Brain microvascular endothelial cell (primary cell): ENCODE data around the gene VPS26C.
"Not testable (repeated sequence)": the region's sequence is repeated elsewhere in the genome, so short reads cannot be mapped to it uniquely, and the experiment has no call there.

Source experiments
- DNase-seq: peaks from one replicate; pipeline ENCODE4 v3.0.0-alpha.2; 2020
- H3K27ac ChIP-seq: fragments of 250-450 bp; sonication (Bioruptor Pico); 2 replicates; pipeline ENCODE4 v1.5.1; 2020; ENCODE audit warnings: mild to moderate bottlenecking, moderate library complexity
- H3K27me3 ChIP-seq: fragments of 250-450 bp; sonication (Bioruptor Pico); replicated peaks from 2 replicates; pipeline ENCODE4 v1.5.1; 2020; ENCODE audit warnings: mild to moderate bottlenecking
- H3K36me3 ChIP-seq: fragments of 250-450 bp; sonication (Bioruptor Pico); replicated peaks from 2 replicates; pipeline ENCODE4 v1.5.1; 2020; ENCODE audit warnings: mild to moderate bottlenecking
- H3K4me3 ChIP-seq: 2 replicates; pipeline ENCODE4 v1.5.1; 2011; ENCODE audit warnings: low read depth, mild to moderate bottlenecking, control low read depth, low read length, moderate library complexity
- in situ Hi-C: cut with HindIII; loops from 2 replicates; pipeline ENCODE4 v1.10.0; 2017; ENCODE audit warnings: low sequenced_read_pairs, low pct_ligation_motif_present
- TF ChIP-seq, protein P1 (sequence below): IDR thresholded peaks from 2 replicates; pipeline ENCODE4 v1.5.1; 2011; ENCODE audit warnings: low read depth, mild to moderate bottlenecking, moderate library complexity, low read length, control low read depth, inconsistent platforms; ENCODE audit errors: missing control alignments

Gene VPS26C

DNA sequence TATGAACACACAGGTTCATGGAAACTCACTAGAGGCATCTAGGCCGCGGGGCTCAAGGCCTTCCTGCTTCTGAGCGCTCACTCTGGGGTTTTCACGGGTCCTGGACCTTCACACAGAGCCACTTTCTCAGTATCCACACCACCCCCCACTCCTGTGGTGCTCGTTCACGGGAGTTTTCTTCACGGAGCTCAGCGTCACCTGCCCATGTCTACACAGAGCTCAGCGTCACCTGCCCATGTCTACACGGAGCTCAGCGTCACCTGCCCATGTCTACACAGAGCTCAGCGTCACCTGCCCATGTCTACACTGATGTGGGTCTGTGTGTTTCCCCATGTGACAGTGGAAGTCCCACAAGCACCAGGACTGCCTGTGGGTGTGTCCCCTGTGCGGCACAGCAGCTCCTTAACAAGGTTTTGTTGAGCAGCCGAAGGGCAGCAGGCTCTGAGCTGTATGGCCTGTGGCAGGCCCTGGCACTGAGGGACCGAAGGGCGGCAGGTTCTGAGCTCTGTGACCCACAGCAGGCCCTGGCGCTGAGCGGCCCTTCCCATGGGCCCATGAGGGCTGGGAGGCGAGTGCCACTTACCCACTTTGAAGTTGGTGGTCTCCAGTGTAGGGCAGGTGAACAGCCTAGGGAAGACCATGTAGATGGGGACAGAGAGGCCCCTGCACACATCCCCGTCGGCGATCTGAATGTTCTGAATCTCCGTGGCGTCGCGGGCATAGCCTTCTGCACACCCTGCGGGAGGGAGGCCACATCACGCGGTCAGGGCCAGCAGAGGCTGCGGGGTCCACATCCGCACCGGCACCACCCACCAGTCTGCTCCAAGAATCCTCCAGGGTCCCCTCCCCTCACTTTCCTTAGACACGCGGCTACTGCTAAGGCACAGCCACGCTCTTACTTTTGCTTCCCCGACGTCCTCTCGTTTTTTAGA lies 39.8 kb downstream of the VPS26C start:
- DNase-seq = no peak
- no peak overlapping the region for H3K27ac ChIP-seq

DNA sequence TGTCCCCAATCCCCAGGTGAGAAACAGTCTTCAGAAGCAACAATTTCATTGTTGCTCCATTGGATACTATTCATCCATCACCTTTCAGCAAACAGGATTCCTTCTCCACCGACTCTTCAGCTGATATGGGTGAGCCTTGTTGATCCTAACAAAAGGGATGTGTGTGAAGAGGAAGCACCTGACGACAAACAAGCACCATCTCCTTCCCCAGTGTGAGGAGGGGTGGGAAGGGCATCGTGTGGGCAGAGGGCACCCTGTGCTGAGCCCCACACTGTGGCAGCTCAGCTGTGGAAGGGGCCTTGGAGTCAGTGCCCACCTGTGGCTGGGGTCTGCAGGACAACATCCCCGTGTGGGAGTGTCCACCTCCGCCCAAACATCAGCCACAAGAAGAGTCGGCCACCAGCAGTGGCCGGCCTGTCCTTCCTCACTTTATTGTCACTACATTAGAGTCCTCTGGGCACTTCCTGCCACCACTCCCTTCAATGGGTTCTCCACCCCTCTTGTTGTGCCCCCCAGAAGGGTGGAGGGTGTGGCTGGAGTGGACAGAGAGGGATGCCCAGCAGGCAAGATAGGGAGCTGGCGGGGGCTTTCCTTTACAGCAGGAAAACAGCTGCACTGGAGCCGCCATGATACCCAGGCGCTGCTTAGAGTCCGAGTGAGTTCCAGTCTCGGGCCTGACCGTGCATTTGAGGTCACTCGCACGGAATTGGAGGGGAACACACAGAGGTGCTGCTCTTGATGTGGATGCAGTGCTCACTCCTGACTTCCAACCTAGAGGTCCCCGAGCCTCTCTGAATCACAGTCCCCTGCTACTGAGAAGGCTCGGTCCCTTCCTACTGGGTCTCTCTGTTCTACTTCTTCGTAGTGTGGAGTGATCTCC lies 40.9 kb downstream of the VPS26C start:
- in situ Hi-C loops = no loop called here
- H3K36me3 ChIP-seq = peaks cover 41% of the 10 kb centered on the region

More for the DNA sequence above, 39.8 kb downstream of the VPS26C start:
- H3K4me3 ChIP-seq = no peak overlapping the region
- peaks cover 51% of the 10 kb centered on the region for H3K36me3 ChIP-seq
- TF ChIP-seq, protein P1, sequence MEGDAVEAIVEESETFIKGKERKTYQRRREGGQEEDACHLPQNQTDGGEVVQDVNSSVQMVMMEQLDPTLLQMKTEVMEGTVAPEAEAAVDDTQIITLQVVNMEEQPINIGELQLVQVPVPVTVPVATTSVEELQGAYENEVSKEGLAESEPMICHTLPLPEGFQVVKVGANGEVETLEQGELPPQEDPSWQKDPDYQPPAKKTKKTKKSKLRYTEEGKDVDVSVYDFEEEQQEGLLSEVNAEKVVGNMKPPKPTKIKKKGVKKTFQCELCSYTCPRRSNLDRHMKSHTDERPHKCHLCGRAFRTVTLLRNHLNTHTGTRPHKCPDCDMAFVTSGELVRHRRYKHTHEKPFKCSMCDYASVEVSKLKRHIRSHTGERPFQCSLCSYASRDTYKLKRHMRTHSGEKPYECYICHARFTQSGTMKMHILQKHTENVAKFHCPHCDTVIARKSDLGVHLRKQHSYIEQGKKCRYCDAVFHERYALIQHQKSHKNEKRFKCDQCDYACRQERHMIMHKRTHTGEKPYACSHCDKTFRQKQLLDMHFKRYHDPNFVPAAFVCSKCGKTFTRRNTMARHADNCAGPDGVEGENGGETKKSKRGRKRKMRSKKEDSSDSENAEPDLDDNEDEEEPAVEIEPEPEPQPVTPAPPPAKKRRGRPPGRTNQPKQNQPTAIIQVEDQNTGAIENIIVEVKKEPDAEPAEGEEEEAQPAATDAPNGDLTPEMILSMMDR = no peak
- no peaks in the 10 kb centered on the region for H3K27me3 ChIP-seq
- in situ Hi-C loops = no loop called here

DNA sequence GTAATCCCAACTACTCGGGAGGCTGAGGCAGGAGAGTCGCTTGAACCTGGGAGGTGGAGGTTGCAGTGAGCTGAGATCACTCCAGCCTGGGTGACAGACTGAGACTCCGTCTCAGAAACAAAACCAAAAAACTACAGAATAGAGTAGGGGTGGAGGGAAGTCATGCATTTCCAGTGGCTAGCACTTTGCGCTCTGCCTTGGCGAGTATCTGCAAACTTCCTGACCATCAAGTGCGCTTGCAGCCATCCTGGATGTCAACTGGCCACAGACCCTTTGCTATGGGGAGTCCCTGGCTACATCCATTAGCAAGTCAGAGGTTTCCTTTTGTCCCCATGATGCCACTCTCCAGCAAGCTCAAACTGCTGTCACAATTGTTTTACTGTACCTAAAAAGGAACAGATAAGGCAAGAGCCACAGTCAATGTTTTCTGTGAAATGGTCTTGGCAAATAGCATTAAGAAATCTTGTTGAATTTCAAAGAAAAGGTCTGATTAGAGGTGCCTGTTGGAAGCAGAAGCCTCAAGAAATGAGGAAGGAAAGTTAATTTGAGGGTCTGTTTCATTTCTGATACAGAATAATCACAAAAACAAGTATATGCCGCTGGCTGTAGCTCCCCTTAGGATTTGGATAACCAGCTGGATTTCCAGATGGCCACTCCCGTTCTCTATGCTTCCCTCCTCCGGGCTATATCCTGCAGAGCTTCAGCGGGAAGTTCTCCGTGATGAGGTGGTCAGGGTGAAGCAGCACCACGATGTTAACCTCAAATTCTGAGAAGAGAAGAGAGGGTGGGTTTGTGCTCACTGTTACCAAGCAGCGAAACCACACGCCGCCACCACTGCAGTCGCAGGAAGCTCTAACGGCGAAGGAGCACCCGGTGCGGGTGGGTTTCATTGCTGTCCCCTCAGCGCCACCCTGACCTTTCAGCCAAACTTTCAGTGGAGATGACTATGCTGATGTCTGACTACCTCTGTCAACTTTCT lies 42.0 kb downstream of the VPS26C start:
- H3K27me3 ChIP-seq = no peaks in the 10 kb centered on the region
- no peak overlapping the region for H3K4me3 ChIP-seq
- in situ Hi-C loops = no loop called here
- H3K27ac ChIP-seq = no peak overlapping the region
- peaks cover 32% of the 10 kb centered on the region for H3K36me3 ChIP-seq
- TF ChIP-seq, protein P1 = no peak
- DNase-seq = no peak

More for the DNA sequence above, 40.9 kb downstream of the VPS26C start:
- TF ChIP-seq, protein P1 = no peak
- DNase-seq = no peak
- H3K4me3 ChIP-seq = no peak overlapping the region
- no peaks in the 10 kb centered on the region for H3K27me3 ChIP-seq
- H3K27ac ChIP-seq = no peak overlapping the region

DNA sequence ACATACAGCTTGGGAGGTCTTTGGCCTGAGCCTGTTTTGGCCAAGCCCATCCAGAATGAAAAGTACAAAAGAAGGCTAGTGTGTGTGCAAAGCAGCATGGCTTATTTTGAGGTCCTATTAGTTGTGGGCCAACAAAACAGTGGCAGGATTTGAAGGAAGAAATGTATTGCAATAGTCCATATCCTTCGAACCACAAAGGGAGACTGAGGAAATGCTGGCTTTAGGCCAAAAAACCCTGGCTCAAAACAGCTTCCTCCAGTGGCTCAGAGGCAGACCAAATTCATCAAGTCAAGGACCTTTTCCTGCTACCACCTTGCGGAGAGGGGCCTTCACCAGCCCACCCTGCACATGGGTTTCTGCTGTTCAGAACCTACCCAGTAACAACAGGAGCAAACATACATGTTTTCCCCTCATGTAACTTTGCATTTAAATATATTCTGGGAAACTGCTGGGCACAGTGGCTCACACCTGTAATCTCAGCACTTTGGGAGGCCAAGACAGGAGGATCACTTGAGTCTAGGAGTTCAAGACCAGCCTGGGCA lies 43.3 kb downstream of the VPS26C start:
- in situ Hi-C loops = no loop called here
- no peaks in the 10 kb centered on the region for H3K27me3 ChIP-seq
- no peak overlapping the region for H3K27ac ChIP-seq
- TF ChIP-seq, protein P1 = no peak
- H3K36me3 ChIP-seq = peaks cover 32% of the 10 kb centered on the region
- DNase-seq = no peak
- no peak overlapping the region for H3K4me3 ChIP-seq

DNA sequence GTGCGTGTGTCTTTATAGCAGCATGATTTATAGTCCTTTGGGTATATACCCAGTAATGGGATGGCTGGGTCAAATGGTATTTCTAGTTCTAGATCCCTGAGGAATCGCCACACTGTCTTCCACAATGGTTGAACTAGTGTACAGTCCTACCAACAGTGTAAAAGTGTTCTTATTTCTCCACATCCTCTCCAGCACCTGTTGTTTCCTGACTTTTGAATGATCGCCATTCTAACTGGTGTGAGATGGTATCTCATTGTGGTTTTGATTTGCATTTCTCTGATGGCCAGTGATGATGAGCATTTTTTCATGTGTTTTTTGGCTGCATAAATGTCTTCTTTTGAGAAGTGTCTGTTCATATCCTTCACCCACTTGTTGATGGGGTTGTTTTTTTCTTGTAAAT lies 44.9 kb downstream of the VPS26C start:
- H3K4me3 ChIP-seq, H3K27me3 ChIP-seq, H3K27ac ChIP-seq, DNase-seq, in situ Hi-C loops: not testable (repeated sequence)
- peaks cover 24% of the 10 kb centered on the region for H3K36me3 ChIP-seq
